Hematopoietic multipotent progenitor cell treated with erythropoietin and hydrocortisone succinate and interleukin-3 and kit ligand, for 17 days (in vitro differentiated cells): ENCODE results near the gene BBS9.

ENCODE experiments used
- DNase-seq: peaks from one replicate; pipeline ENCODE4 v3.0.0-alpha.2; 2015; ENCODE audit warnings: low spot score

BBS9 gene

DNA sequence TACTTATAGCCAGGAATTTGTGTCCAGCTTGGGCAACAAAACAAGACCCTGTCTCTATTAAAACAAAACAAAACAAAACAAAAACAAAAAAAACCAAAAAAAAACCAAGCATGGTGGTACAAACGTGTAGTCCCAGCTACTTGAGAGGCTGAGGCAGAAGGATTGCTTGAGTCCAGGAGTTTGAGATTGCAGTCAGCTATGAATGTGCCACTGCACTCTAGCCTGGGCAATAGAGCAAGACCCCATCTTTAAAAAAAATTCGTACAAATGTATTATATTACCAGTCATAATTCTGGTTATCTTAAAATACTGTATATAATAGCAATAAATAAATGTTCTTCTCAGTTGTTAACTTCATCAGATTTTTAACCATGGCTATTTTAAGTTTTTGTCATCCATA is 2.3 kb upstream of the BBS9 start:
- no peak for DNase-seq

DNA sequence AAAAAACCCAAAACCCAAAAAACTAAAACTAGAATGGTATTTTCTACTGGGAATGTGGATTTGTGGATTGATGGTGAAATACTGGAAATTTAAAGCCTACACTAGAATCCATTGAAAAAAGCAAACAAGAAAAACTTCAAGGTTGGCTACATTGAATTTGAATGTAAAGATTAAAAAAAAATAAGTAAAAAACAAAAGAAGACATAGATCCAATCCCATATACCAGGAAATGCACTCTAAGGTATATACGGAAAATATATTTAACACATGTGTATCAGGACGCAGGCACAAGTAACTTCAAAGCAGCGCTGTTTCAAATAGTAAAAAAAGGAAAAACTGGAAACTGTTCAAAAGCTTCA is 754 bp upstream of the BBS9 start:
- no peak for DNase-seq

DNA sequence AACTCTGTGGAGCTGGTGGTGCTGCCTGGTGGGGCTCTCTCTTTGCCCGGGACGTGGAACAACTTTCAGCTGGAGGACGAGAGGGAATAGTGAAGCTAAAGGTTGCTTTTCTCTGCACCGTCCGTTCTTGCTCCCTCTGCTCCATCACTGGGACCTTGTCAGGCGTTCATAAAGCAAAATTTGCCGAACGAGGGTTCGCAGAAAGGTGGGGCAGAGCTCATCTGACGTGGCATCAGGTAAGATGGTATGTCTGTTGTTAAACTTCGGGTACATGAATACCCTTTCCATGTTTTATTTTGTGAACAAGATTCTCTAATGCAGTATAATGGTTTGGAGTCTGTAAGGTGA is 416 bp downstream of the BBS9 start:
- DNase-seq: no peak

DNA sequence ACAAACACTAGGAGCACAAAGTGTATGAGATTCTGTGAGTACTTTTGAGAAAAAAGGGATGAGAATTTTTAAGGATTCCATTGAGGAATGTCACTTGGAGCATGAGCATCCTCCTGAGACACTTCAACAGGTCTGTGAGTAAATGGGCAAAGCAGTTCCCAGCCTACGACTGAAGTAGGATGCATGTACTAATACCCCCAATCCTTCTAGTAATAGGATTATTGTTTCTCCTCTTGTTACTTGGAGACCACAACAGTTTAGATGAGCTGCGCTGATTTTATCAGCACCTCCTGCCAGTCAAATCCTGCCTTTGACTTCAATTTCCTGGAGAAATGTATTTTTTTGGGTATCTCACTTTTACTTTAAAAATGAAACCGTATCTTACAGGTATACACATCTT is 820 bp downstream of the BBS9 start:
- DNase-seq: no peak

DNA sequence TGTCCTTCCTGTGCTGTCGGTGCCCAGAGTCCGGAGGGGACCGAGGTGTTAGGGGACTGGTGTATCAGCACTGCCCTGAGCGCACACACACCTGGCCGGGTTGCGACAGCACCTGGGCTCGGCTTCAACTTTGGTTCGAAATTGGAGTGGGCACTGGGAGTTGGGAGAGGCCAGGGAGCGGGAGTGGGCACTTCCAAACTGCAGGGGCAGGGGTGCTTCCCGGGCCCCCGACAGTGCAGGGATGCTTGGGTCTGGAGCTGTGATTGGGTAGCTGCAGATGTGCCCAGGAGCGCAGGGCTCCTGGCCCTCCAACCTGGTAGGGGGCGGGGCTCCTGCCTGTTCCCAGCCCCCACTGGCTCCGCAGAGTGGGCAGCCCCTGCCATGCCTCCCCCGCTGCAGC is 7.7 kb downstream of the BBS9 start:
- DNase-seq: no peak

DNA sequence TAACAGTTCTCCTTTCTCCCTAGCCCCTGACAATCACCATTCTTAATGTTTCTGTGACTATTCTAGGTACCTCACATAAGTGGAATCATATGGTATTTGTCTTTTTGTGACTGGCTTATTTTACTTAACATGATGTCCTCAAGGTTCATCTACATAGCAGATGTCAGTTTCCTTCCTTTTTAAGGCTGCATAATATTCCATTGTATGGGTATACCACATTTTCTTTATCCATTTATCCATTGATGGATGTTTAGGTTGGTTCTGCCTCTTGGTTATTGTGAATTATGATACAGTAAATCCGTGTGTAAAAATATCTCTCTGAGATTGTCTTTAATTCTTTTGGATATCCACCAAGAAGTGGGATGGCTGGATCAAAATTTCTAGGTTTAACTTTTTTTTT is 13.2 kb downstream of the BBS9 start:
- DNase-seq: no peak

DNA sequence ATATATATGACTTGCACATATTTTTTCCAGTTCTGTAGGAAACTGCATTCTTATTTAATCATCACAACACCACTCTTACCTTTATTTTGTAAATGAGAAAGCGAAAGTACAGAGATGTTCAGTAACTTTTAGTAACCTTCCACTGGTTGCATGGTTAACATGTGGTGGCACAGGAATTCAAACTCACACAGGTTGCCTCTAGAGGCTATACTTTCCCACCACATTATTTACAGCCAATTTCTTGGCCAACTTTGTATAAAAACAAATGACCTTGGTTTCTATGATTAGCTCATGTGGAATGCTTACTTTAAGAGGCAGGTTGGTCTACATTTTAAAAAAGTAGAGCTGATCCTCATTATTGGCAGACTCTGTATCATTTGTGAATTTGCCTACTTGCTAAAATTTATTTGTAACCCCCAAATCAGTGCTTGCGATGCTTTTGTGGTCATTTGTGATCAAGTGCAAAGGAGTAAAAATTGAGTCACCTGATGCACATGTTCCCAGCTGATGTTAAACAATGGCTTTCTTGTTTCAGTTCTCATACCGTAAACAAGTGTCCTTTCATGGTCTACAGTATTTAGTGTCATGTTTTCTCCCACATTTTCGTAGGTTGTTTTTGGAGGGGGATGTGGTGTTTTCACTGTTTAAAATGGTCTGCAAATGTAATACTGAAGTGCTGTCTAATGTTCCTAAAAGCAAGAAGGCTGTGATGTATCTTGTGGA is 14.8 kb downstream of the BBS9 start:
- DNase-seq: no peak

DNA sequence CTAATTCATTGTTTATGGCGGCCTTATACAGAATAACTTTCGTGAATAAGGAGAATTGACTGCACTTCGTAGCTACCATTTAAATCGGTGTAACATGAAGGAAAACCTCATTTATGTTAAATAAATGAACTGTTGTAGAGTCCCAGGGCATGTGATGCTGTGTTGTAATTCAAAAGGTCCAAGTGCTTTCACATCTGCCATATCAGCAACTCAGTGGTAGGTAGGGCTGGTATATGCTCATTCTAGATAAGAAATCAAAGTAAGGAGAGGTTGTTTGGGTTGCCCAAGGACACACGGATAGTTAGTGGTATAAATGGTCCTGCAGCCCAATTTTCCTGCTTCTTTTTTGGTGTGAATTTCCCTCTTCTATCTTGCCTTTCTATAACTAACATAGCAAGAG is 15.8 kb downstream of the BBS9 start:
- no peak for DNase-seq

DNA sequence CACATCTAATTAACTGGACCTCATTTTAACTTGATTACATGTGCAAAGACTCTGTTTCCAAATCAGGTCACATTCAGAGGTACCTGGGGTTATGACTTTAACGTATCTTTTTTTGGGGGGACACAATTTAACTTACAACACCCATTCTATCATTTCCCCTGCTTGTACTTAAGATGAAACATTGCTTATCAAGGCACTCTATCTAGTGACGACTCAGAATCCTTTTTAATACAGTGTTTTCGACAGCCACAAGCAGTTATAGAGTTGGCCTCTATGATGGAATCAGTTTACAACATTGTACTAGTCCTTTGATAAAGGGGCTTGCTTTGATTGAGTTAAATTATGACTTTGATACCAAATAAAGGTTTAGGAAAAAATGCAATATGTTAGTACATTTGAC is 22.7 kb downstream of the BBS9 start:
- no peak for DNase-seq

DNA sequence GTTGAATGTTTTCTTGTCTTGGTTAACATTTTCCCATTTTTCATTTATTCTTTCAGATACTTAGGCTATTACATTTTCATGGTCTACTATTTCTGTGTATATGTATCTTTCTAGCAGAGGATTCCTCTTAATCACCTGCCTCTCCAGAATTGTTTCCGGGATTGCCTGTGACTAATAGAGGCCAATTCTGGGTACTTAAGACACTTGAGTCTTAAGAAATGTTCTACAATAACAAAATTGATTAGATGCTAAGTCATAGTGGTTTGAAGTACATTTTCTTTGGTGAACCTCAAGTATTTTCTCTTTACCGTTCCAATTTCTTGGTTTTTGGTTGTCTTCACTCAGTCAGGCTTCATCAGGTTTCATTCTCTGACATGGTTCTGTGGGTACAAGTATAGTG is 26.4 kb downstream of the BBS9 start:
- no peak for DNase-seq

DNA sequence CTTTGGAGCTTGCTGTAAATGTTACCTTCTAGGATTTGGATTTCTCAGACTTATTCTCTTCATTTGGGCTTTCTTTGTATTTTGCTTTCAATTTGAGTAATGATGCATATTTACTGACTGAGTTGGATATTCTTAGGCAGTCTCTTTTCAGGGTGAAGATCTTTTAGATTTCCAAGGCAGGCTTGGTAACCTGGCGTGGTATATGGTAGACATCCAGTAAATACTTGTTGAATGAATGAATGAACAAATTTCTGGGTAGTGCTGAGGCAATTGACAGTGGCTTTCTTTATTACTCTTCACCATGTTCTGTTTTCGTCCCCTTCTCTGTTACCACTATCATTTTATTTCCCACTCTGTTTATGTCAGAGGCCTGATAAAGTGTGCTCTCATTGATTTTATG is 27.1 kb downstream of the BBS9 start:
- no peak for DNase-seq

DNA sequence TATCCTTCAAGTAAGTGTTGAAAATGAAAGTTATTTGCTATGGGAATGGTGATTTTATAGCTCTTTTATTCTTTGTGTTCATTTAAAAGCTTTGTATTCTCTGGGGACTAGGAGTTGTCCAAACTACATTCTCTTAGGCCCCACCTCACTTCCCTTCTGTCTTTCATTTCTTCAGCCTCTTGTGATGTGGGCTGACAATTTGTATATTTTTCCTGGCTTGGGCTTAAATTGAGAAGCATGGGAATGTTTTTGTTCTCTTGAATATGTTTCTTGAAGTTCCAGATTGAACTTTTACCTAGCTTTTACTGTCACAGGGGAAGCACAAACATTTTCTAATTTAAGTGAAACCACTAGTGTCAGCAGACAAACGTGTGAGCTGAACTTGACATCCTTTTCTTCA is 27.9 kb downstream of the BBS9 start:
- no peak for DNase-seq

DNA sequence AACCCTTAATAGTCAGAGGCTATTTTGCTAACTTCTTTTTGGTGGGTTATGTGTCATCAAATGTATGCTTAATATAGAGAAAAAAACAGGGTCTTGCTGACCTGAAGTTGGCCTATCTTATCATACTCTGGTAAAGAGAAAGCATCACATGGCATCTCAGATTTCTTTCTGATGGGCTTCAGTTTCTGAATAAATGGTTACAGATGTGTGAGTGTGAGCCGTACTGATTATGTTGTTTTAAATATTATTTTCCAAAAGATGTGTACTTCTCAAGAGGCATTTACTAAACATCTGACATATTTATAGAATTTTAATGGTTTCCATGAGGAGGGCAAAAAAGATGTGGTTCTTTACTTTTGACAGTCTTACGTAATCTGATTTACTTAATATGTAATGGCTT is 28.4 kb downstream of the BBS9 start:
- DNase-seq: no peak

DNA sequence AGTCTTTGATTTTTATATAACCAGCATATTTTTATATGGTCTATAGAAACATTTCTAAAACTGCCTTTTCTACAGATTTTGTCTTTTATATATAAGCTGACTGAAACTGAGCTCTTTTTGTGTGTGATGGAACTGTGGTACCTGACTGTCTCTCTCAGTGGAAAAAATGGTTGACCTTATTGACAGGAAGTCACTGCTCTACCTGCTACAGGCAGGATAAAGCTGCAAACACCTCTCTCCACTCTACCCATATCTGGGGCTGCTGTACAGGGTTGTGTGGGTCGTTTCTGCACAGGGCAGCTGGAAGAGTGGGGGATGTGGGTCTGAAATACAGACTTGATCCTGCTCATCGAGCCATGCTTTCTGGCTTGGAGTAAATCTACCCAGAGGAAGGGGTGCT is 48.5 kb downstream of the BBS9 start:
- no peak for DNase-seq

DNA sequence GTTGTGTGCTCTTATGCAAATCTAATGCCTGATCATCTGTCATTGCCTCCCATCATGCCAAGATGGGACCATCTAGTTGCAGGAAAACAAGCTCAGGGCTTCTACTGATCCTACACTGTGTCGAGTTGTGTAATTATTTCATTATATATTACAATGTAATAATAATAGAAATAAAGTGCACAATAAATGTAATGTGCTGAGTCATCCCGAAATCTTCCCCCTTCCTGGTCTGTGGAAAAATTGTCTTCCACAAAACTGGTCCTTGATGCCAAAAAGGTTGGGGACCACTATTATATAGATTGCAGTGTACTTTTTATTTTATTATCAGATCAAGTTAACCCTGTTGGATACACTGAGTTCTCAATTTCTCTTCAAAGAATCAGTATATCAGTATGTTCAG is 50.2 kb downstream of the BBS9 start:
- DNase-seq: no peak

DNA sequence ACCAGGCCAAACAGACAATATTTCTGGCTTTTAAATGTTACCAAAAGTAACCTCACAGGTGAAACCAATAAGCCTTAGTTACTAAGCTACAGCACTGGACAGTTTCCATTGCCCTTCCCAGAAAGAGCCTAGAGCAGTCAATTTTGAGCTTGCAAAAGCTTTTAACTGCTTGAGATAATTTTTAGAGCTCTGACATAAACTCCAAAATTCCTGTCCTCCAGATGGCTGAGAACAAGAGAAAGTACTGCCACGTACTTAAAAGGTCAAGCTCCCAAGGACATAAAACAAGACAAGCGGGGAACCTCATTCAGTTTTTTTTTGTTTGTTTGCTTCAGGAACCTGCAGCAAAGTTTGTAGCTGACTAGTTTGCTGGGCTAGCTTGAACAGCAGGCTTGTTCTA is 54.1 kb downstream of the BBS9 start:
- no peak for DNase-seq

DNA sequence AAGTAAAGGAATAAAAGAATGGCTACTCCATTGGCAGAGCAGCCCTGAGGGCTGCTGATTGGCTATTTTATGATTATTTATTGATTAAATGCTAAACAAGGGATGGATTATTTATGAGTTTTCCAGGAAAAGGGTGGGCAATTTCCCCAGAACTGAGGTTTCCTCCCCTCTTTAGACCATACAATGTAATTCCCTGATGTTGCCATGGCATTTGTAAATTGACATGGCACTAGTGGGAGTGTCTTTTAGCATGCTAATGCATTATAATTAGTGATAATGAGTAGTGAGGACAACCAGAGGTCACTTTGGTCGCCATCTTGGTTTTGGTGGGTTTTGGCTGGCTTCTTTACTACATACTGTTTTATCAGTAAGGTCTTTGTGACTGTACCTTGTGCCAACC is 55.5 kb downstream of the BBS9 start:
- DNase-seq: no peak

DNA sequence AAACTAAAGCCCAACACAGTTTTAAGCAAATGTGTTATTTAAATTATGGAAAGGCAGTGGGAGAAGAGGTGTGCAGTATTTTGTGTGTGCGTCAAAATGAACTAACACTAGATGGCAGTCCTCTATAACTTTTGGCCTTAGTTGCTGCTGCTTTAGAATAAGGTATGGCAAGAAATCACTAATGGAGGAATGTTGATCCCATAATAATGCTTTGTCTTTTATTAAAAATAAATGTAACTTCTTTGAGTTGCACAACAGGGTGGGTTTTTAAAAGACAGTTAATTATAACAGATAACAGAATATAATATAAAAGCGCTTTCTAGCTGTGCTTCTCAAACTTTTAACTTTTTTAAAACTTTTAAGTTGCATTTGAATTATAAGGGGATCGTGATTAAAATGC is 56.4 kb downstream of the BBS9 start:
- DNase-seq: peak; percentile 20

DNA sequence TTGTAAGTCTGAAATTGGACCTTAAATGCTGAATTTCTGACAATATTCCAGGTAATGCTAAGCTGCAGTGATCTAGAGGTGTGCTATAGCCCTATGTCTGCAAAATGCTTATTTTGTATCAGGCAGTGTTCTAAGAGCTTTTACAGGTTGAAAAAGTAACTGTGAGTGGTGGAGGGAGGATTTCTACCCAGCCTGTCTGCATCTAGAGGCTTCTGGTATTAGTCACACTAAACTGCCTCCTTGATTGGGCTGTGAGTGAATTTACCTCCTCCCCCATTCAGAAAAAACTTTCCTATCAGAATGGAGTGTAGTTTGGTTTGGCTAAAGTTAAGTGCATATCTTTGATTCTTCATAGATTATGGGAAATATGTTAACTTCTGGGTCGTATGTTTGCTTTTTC is 56.8 kb downstream of the BBS9 start:
- DNase-seq: no peak

DNA sequence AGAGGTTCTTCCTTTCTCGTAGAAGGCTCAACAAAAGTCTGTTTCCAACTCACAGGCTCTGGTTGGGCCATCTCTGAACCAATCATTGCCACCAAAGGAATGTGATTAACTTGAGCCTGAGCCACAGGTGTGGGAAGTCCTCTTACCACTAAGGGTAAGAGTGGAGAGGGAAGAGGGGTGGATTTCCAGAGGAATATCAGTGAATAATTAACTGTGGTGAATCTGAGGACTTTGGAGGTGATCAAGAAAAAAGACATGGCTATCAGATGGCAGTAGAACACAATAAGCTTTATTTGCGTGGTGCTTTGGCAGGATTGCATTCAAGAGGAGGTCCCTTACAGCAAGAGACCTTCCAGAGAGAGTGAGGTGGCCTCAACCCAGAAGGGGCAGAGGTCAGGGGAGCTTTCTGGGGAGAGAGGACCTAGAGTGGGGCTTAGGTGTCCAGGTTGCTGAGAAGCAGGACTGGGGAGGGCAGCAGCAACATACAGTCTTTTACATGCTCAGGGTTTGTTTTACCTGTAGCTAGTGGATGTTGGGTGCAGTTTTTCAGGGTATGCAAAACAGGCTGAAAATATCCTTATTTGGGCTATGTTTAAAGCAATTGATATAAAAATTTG is 61.4 kb downstream of the BBS9 start:
- no peak for DNase-seq

DNA sequence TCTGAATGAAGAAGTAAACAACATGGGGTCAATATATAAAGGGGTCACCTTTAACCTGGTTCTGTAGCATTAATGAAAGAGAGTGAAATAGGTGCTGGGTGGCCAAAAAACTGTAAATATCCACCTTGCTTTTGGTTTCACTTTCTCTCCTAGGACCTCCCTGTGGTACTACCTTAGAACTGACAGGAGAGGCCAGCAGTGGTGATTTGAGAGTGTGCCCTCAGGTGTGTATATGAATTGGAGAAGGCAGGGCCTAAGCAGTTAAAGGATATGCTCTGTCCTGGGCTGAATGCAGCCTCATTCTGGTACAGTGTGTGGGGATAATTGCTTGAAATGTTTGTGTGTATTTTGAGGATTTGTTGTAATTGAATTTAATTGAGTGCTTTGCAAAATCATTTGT is 62.0 kb downstream of the BBS9 start:
- DNase-seq: no peak

DNA sequence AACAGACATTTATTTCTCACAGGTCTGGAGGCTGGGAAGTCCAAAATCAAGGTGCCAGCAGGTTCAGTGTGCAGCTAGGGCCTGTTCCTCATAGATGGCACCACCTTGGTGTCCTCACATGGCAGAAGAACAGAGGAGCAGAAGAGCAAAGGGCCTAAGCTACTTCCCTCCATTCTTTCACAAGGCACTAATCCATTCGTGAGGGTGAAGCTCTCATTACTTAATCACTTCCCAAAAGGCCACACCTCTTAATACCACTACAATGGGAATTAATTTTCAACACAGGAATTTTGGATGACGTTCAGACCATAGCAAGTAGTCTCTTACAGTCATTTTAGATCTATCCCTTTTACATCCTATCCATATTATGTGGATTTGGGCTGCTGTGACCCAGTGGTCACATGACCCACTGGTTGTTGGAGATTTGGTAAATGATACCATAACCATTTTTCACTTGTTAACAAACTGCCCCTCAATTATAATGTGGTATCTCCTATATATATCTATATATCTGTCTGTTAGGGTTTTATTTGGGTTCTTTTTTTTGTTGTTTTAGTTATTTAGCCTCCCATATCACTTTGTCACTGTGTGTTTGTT is 63.4 kb downstream of the BBS9 start:
- no peak for DNase-seq

DNA sequence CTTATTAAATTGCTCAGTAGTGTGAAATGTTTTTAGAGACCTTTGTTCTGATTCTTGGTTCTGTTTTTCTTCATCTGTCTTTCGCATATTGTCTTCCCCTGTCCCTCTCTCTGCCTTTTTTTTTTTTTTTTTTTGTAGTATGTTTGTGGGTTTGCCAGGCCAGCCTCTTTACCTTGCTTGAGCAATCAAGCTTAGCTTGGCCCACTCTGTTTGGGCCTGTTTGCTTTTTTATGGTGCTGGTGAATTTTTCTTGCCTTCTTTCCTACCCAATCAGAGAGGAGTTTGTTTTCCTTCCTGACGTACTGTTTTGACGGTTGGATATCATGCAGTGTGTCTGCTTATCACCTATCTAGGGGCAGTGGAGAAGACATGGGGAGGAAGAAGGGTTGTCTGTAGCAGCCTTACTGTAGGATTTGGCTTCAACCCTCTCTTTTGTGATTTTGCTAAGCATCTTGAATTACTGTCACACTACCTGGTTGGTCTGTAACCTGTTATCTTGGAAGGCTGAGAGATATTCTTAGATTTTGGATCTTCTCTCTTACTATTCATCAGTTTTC is 64.0 kb downstream of the BBS9 start:
- no peak for DNase-seq

DNA sequence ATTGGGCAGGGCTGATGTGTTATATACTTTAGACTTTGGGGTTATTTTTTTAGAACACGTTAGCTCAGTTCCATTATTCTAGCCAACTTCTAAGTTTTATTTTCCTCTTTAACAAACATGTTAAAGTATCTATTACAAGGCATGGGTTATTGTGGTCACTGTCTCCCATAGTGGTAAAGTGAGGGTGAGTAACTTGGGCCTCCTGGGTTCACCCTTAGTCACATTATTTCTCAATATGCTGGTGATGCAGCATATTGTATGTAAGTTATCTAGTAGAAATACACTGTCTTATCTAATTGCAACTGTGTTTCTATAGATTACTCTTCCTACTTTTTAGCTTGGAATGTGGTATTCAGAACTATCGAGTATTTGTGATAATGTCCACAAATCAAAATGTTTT is 65.9 kb downstream of the BBS9 start:
- no peak for DNase-seq
